HG03196 (cell line): ENCODE data around the gene KRTAP10-11.
"Not testable (repeated sequence)": the region's sequence is repeated elsewhere in the genome, so short reads cannot be mapped to it uniquely, and the experiment has no call there.

ENCODE experiments used
- ATAC-seq: cut with Tn5 transposase; IDR thresholded peaks from one replicate; pipeline ENCODE4 v1.9.1; 2021; ENCODE audit not compliant: unreplicated experiment

Gene KRTAP10-11

DNA sequence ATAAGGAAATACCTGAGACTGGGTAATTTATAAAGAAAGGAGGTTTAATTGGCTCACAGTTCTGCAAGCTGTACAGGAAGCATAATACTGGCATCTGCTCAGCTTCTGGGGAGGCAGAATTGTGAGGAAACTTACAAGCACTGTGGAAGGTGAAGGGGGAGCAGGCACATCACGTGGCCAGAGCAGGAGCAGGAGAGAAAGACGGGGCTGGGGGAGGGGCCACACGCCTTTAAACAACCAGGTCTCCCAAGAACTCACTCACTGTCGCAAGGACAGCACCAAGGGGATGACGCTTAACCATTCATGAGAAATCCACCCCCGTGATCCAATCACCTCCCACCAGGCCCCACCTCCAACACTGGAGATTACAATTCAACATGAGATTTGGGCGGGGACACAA is 15.4 kb downstream of the KRTAP10-11 start:
- ATAC-seq: not testable (repeated sequence)

DNA sequence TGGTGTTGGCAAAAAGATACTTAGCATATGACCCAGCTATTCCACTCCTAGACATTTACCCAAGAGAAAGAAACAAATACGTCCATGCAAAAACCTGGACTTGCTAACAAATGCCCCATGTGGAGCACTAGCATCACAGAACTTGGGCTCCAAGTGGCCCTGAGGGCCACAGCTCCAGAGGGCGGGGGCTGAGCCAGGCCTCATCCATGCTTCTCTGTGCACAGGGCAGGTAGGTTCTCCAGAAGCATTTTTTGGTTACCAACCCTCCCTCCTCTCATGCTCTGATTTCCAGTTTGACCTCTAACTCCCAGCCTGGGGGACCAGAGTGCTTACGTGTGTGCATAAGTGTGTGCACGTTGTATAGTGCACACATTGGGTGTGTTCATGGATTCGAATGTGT is 18.5 kb downstream of the KRTAP10-11 start:
- ATAC-seq: no peak

DNA sequence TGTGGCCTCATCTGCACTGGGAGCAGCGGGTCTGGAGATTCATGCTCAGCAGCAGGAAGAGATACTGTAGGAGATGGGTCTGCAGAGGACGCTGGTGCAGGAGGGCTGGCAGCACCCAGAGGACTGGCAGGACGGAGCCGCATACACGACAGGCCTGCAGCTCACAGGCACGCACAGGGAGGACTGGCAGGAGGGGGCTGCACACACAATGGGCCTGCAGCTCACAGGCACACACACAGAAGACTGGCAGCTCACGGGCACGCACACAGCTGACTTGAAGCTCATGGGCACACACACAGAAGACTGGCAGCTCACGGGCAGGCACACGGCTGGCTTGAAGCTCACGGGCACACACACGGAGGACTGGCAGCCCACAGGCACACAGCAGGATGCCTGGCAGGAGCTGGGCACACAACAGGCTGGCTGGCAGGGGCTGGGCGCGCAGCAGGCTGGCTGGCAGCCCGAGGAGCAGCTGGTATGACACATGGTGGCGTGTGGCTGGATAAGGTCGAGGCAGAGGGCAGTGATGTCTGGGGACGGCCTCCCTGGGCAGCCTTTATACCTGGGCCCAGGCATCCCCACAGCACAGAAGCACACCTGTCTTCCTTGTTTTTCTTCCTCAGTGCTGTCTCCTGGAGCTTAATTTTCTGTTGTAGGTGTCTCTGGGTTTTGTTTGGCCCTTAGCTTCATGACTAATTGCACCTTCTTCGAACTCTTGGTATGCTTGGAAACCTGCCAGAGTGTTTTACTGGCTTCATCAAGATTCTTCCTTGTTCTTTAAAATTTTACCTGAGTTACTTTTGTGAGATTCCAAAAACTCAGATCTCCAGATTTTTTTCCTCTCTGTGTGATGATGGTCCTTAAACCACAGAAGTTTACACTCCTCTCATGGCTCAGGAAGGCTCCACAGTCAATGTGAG is 20.4 kb downstream of the KRTAP10-11 start, which contains the start of gene KRTAP12-2:
KRTAP12-2 (minus strand) TSS at position 527 of the 920 bp plus-strand sequence; CDS start at position 486, 41 bp downstream.
- ATAC-seq: no peak

DNA sequence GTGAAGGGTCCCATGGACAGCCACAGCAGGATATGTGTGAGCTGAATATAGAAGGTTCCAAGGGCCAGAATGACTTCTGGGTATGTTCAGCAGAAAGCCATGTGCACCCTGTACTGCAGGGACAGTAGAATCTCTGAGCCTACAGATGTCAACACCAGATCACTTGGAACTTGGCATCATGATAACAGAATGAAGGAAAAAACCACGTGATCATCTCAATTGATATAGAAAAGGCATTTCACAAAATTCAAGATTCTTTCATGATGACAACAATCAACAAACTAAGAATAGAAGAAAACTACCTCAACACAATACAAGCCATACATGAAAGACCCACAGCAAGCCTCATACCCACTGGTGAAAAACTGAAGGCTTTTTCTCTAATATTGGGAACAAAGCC is 21.4 kb downstream of the KRTAP10-11 start:
- ATAC-seq: no peak

DNA sequence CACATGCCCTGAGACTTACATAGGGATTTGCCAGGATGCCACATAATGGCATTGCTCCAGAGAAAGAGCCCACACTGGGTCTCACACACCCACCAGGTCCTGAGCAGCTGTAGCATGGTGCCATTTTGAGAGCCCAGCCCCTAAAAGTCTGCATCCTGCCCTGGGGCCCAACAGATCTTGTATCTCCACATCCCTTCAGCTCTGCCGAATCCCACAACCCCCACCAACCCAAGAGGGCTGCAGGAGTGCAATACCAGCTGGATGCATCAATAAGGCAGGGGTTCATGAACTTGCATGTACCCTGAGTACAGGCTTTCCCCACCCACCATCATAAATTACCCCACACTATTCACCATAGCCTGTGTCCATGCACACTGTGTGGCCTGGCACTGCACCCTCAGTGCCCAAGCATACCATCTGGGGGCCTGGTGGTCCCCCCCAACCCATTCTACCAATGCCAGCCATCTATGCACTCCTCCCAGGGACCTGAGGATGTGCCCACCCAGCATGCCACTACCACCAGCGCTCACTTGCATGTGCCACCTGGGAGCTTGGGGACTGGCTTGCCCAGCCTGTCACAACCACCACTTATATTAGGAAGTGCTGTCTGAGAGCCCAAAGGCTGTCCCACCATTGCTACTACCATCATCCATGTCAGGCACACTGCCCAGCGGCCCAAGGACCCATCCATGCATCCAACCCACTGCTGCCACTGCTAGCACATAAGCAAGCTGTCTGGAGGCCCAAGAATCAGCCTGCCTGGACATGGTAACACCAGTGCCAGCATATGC is 24.6 kb downstream of the KRTAP10-11 start:
- ATAC-seq: no peak

DNA sequence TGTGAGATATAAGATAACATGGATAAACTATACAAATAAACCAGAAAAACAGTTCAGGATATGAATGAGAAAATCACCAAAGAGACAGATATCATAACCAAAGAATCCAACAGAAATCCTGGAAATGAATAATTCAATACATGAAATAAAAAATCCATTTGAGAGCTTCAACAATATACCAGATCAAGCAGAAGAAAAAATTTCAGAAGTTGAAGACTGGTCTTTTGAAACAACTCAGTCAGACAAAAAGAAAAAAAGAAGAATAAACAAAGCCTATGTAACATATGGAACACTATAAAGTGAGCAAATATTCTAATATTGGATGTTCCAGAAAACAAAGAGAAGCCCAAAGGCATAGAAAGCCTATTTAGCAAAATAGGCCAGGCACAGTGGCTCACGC is 25.7 kb downstream of the KRTAP10-11 start:
- no peak for ATAC-seq

DNA sequence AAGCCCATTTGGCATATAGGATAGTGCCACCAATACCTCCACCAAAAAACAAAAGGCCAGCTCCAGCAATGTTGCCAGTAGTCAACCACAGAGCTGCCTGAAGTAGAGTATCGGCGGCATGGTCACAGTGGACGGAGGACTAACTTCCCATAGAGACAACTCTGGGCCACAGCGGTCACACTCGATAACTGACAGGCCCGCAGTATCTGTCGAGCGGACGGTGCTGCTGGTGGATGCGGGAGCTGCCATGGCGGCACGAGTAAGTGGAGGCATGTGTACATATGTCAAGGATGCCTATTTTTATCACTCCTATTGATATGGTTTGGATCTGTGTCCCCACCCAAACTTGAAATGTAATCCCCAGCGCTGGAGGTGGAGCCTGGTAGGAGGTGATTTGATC is 31.7 kb downstream of the KRTAP10-11 start:
- no peak for ATAC-seq

DNA sequence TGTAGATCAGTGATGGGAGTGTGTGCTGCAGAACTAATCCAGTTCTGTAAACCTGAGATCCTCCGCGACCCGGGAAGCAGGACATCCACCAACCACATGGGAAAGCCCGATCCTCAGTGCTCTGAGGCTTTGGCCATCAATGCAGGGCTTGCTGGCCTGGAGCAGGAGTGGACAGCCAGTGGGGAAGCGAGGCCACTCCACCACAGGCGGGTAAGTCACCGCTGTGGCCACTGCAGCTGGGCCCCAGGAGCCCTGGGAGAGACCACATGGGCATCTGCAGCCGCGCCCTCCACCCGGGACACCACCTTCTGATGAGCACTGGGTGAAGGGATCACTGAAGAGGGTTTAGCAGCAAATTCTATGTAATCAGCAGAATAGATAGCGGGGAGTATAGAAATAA is 34.9 kb downstream of the KRTAP10-11 start:
- ATAC-seq: no peak

DNA sequence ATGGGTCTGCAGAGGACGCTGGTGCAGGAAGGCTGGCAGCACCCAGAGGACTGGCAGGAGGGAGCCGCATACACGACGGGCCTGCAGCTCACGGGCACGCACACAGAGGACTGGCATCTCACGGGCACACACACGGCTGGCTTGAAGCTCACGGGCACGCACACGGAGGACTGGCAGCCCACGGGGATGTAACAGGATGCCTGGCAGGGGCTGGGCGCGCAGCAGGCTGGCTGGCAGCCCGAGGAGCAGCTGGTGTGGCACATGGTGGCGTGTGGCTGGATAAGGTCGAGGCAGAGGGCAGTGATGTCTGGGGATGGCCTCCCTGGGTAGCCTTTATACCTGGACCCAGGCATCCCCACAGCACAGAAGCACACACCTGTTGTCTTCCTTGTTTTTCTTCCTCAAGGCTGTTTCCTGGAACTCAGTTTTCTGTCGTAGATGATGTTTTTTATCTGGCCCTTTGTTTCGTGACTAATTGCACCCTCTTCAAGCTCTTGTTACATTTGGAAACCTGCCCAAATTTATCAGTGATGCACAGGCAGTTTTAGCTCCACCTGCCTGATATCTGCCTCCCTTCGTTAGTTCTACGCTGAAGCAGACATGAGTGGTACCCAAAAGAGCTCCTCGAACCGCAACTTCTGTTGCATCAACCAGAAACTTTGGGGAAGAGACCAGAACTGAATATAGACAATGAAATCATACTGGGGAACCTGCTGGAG is 35.8 kb downstream of the KRTAP10-11 start, which contains the start of gene KRTAP12-1:
KRTAP12-1 (minus strand) TSS at position 303 of the 719 bp plus-strand sequence; CDS start at position 263, 40 bp downstream.
- ATAC-seq: no peak

DNA sequence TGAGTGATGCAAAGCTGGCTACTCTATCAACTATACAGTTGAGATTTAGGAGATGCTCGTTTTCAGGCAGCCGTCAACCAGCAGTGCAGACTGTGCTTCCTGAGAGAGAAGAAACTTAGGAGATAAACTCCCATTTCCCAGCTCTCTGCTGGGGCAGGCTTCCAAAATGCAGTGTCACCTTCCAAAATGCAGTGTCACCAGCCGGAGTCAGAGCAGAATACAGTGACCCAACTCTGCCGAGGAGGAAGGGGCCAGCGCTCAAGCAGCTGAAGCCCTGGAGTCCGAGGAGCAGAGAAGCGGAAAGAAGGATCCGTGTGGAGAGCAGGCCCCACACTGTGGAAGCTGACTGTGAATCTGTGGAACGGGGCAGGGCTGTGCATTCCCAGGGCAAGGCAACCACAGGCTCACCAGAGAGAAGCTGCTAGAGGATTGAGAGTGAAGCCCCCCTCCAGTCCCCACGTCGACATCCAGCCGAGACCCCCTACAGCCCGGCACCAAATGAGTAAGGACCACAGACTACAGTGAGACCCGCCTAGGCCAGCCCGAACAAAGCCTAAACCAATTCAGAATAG is 36.5 kb downstream of the KRTAP10-11 start:
- ATAC-seq: no peak

DNA sequence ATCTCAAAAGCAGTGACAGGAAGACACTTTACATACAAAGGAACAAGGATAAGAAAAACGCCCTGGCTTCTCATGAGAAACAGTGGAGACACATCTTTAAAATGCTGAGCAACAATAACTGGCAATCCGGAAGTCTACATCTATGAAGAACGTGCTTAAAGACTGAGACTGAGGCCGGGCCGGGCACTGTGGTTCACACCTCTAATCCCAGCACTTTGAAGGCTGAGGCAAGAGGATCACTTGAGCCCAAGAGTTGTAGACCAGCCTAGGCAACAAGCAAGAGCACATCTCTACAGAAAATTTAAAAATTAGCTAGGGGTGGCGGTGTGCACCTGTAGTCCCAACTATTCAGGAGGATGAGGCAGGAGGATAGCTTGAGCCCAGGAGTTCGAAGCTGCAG is 37.9 kb downstream of the KRTAP10-11 start:
- ATAC-seq: no peak

DNA sequence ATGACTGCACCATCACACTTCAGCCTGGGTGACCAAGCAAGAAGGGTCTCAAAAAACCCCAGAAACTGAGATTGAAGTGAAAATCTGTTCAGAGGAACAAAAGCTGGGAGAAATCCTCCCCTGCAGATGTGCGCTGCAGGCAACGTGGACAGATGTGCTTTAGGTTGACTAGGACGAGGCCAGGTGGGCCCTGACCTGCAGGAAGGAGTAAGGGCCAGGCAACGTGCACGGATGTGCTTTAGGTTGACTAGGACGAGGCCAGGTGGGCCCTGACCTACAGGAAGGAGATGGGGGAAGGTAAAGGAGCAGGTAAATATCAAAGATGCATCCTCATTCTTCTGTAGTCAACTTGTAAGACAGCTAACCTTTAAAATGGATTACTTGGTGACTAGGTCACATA is 38.3 kb downstream of the KRTAP10-11 start:
- no peak for ATAC-seq

DNA sequence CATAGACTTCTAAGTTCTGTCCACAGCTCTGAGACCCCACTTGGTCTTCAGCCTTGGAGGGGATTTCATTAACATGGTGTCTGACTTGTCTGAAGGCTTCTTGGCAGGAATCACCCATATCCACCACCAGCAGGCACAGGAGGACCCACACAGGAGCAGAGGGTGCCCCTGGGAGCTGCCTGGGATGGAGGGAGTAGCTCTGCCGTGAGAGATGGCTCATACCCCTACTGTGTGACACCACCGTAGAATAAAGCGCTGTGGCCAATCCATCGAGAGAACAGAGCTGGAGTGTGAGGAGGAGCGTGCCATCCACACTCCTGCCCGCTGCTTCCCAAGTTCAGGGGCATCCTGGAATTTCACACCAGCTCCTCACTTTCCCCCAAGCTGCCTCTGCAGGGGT is 38.8 kb downstream of the KRTAP10-11 start:
- not testable (repeated sequence) for ATAC-seq

DNA sequence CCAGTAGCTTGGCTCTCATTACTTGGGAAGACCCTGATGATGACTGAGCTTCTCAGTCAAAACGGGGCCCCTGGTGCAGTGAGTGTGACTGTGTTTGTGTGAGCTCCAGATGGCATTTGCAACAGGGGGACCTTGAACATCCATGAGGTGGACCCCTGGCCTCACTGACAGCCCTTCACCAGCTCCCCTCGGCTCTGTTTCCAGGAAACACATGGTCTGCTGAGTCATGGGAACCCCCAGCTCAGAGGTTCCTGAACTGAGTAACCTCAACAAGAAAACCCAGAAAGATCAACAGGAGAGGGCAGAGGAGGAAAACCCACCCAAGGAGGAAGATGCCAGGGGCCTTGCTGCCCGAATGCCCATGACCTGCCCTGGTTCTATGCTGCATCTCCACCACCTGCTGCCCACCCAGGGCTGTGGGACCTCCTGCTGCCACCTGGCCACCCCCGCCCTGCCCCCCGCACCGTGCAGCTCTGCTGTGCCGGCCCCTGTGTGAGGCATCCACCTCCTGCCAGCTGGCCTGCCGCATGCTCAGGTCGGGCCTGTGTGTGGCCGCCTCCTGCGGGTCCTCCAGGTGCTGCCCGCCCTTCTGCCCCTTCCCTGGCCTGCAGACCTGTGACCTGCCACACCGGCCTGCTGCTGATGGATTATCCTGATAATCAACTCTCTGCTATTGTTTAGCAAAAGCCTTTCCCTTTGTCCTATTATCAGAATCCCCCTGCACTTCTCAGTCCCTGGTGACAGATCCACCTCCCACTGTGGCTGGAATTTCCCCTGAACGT is 40.0 kb downstream of the KRTAP10-11 start:
- ATAC-seq: no peak

DNA sequence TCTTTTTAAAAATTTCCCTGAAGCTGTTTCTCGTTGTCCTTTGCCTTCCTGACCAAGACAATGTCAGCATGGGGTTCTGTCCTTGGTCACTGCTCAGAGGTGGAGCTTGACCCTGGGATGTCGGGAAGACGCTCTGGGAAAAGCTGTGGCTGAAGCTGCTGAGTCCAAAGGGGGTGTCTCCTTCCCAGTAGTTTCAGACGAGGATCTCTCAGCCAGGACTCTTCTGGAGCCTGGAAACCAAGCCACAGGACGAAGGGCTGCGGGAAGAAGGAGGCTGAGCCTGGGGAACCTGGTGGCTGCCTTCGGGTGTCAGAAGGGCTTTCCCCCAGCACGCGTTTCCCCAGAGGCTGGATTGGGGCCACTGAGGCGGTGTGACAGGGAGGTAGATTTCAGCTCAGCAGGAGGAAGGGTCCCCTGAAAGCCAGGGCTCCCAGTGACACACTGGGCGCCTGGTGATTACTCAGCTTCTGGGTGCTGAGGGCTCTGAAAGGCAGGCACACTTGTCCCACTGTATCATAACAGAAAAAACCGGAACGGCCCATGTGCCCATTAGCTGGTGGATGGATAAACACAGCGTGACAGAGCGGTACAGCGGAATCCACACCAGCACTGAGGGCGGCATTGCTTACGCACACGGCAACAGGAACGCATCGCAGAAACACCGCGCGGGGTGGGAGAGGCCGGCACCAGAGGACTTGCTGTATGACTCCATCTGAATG is 40.8 kb downstream of the KRTAP10-11 start:
- ATAC-seq: no peak

DNA sequence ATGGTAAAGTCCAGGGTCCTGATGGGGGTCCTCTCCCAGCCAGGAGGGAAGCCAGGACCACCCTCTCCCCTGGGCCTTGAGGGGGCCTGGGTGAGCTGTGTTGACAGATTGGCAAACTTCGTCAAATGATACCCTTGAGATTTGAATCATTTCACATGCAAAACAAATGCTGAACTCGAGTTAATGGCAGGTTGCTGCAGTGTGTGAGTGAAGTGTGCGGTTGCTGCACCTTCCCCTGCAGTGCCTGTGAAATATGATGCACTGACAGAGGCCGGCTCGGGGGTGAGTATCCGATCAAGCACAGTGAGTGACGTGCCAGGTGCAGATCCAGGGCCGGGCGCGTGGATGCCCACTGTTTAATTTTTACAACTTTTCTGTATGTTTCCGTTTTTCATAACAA is 41.5 kb downstream of the KRTAP10-11 start:
- ATAC-seq: no peak

DNA sequence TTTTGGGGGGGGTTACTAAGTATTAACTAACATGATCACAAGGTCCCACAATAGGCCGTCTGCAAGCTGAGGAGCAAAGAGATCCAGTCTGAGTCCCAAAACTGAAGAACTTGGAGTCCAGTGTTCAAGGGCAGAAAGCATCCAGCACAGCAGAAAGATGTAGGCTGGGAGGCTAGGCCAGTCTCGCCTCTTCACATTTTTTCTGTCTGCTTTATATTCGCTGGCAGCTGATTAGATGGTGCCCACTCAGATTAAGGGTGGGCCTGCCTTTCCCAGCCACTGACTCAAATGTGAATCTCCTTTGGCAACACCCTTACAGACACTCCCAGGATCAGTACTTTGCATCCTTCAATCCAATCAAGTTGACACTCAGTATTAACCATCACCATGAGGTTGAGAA is 43.5 kb downstream of the KRTAP10-11 start:
- not testable (repeated sequence) for ATAC-seq

DNA sequence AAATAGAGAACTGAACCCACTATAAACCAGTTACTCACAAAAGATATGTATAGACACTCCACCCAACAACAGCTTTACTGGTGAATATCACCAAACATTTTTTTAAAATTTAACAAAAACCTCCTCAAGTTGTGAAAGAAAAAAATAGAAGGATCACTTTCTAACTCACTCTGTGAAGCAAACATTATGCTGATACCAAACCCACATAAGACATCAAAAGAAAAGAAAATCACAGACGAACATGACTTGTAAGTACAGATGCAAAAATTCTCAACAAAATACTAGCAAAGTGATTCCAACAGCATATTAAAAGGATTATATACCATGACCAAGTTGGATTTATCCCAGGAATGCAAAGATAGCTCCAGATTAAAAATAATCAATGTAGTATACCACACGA is 45.5 kb downstream of the KRTAP10-11 start:
- no peak for ATAC-seq

DNA sequence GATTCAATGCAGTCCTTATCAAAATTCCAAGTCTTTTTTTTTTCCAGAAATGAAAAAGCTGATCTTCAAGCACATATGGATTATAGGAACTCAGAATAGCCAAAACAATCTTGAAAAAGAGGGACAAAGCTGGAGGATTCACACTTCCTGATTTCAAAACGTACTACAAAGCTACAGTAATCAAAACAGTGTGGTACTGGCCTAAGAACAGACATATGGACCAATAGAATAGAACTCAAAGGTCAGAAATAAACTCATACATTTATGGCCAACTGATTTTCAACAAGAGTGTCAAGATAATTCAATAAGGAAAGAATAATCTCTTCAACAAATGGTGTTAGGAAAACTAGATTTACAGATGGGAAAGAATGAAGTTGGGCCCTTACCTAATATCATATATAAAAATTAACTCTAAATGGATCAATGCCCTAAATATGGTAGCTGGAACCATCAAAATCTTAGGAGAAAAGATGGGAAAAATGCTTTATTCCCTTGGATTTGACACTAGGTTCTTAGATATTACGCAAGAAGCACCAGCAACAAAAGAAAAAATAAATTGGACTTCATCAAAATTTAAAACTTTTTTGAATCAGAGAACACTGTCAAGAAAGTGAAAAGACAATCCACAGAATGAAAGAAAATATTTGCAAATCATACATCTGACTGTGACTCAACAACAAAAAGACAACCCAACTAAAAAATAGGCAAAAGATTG is 46.7 kb downstream of the KRTAP10-11 start:
- ATAC-seq: no peak
